ENCODE data around the gene TYW1.
"Not testable (repeated sequence)": the region's sequence is repeated elsewhere in the genome, so short reads cannot be mapped to it uniquely, and the experiment has no call there.

The TYW1 gene
- 34.6 to 44.3 (median 40.7) reads per million in 3 donors for total RNA-seq

GRCh38 chr7:66996444-66997191 lies at the start of gene TYW1:
Gene TYW1 (plus strand): TSS chr7:66996833. CDS start chr7:66996979, 146 bp downstream.
- peak within 1 kb of the TSS; percentile 70 for H3K27ac ChIP-seq (ENCODE audit: insufficient read depth, low read length, poor library complexity, severe bottlenecking)
- DNase-seq: peak; percentile 97 to 98 (median 98)
- not testable (repeated sequence) for H3K27me3 ChIP-seq (replicated peaks; ENCODE audit: control insufficient read depth, insufficient read depth, low read length, poor library complexity, severe bottlenecking); H3K9me3 ChIP-seq (ENCODE audit: control insufficient read depth, low read length); H3K4me1 ChIP-seq (ENCODE audit: control insufficient read depth, insufficient read depth, low read length, poor library complexity, severe bottlenecking)
- H3K4me3 ChIP-seq (ENCODE audit: insufficient read depth, low read depth, low read length, poor library complexity, severe bottlenecking): peak within 1 kb of the TSS; percentile 77
- peaks cover 20% of the 10 kb centered on the region for H3K36me3 ChIP-seq (ENCODE audit: control insufficient read depth, insufficient read depth, low read length)

- Histone ChIP-seq H3K4me3 (ENCODE audit: insufficient read depth, low read depth, low read length, poor library complexity, severe bottlenecking) (no peak overlapping the region), H3K27me3 (replicated peaks; ENCODE audit: control insufficient read depth, insufficient read depth, low read length, poor library complexity, severe bottlenecking) (no peaks in the 10 kb centered on the region), H3K36me3 (ENCODE audit: control insufficient read depth, insufficient read depth, low read length) (peaks cover 64% of the 10 kb centered on the region), H3K27ac (ENCODE audit: insufficient read depth, low read length, poor library complexity, severe bottlenecking) (no peak overlapping the region), H3K9me3 (ENCODE audit: control insufficient read depth, low read length) (no peaks in the 10 kb centered on the region), H3K4me1 (ENCODE audit: control insufficient read depth, insufficient read depth, low read length, poor library complexity, severe bottlenecking) (no peaks in the 10 kb centered on the region)
- DNase-seq: no peak
Measured at GRCh38 chr7:66948480-66949109, 48.0 kb upstream of the TYW1 start.

DNA sequence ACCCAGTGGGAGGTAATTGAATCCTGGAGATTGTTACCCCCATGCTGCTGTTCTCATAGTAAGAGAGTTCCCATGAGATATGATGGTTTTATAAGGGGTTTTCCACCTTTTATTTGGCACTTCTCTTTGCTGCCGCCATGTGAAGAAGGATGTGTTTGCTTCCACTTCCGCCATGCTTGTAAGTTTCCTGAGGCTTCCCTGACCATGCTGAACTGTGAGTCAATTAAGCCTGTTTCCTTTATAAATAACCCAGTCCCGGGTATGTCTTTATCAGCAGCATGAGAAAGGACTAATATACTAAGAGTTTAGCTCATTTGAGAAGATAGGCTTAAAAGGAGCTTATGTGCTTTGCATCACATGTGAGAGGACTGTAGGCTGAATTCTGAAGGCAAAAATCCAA lies 46.3 kb upstream of the TYW1 start:
- no peaks in the 10 kb centered on the region for H3K27me3 ChIP-seq (replicated peaks; ENCODE audit: control insufficient read depth, insufficient read depth, low read length, poor library complexity, severe bottlenecking)
- H3K4me1 ChIP-seq (ENCODE audit: control insufficient read depth, insufficient read depth, low read length, poor library complexity, severe bottlenecking): no peaks in the 10 kb centered on the region
- H3K4me3 ChIP-seq (ENCODE audit: insufficient read depth, low read depth, low read length, poor library complexity, severe bottlenecking): no peak overlapping the region
- DNase-seq: no peak
- peaks cover 66% of the 10 kb centered on the region for H3K36me3 ChIP-seq (ENCODE audit: control insufficient read depth, insufficient read depth, low read length)
- H3K27ac ChIP-seq (ENCODE audit: insufficient read depth, low read length, poor library complexity, severe bottlenecking): no peak overlapping the region
- H3K9me3 ChIP-seq (ENCODE audit: control insufficient read depth, low read length): no peaks in the 10 kb centered on the region

- H3K27ac ChIP-seq (ENCODE audit: insufficient read depth, low read length, poor library complexity, severe bottlenecking): no peak overlapping the region
- H3K36me3 ChIP-seq (ENCODE audit: control insufficient read depth, insufficient read depth, low read length): peaks cover 67% of the 10 kb centered on the region
- no peaks in the 10 kb centered on the region for H3K9me3 ChIP-seq (ENCODE audit: control insufficient read depth, low read length)
- H3K4me3 ChIP-seq (ENCODE audit: insufficient read depth, low read depth, low read length, poor library complexity, severe bottlenecking): no peak overlapping the region
- no peaks in the 10 kb centered on the region for H3K4me1 ChIP-seq (ENCODE audit: control insufficient read depth, insufficient read depth, low read length, poor library complexity, severe bottlenecking)
- no peak for DNase-seq
- H3K27me3 ChIP-seq (replicated peaks; ENCODE audit: control insufficient read depth, insufficient read depth, low read length, poor library complexity, severe bottlenecking): no peaks in the 10 kb centered on the region
Measured at GRCh38 chr7:66950763-66951162, 45.9 kb upstream of the TYW1 start.

- H3K4me1 ChIP-seq (ENCODE audit: control insufficient read depth, insufficient read depth, low read length, poor library complexity, severe bottlenecking): no peaks in the 10 kb centered on the region
- peaks cover 72% of the 10 kb centered on the region for H3K36me3 ChIP-seq (ENCODE audit: control insufficient read depth, insufficient read depth, low read length)
- no peak for DNase-seq
- no peaks in the 10 kb centered on the region for H3K9me3 ChIP-seq (ENCODE audit: control insufficient read depth, low read length)
- no peak overlapping the region for H3K4me3 ChIP-seq (ENCODE audit: insufficient read depth, low read depth, low read length, poor library complexity, severe bottlenecking)
- no peak overlapping the region for H3K27ac ChIP-seq (ENCODE audit: insufficient read depth, low read length, poor library complexity, severe bottlenecking)
- H3K27me3 ChIP-seq (replicated peaks; ENCODE audit: control insufficient read depth, insufficient read depth, low read length, poor library complexity, severe bottlenecking): no peaks in the 10 kb centered on the region
Measured at GRCh38 chr7:66952343-66953043, 44.1 kb upstream of the TYW1 start.

GRCh38 chr7:66953044-66953427 lies 43.6 kb upstream of the TYW1 start:
- no peaks in the 10 kb centered on the region for H3K27me3 ChIP-seq (replicated peaks; ENCODE audit: control insufficient read depth, insufficient read depth, low read length, poor library complexity, severe bottlenecking)
- H3K36me3 ChIP-seq (ENCODE audit: control insufficient read depth, insufficient read depth, low read length): peaks cover 71% of the 10 kb centered on the region
- H3K4me3 ChIP-seq (ENCODE audit: insufficient read depth, low read depth, low read length, poor library complexity, severe bottlenecking): no peak overlapping the region
- H3K4me1 ChIP-seq (ENCODE audit: control insufficient read depth, insufficient read depth, low read length, poor library complexity, severe bottlenecking): no peaks in the 10 kb centered on the region
- H3K9me3 ChIP-seq (ENCODE audit: control insufficient read depth, low read length): no peaks in the 10 kb centered on the region
- DNase-seq: no peak
- no peak overlapping the region for H3K27ac ChIP-seq (ENCODE audit: insufficient read depth, low read length, poor library complexity, severe bottlenecking)

GRCh38 chr7:66957595-66958290 lies 38.9 kb upstream of the TYW1 start:
- no peaks in the 10 kb centered on the region for H3K4me1 ChIP-seq (ENCODE audit: control insufficient read depth, insufficient read depth, low read length, poor library complexity, severe bottlenecking)
- H3K27me3 ChIP-seq (replicated peaks; ENCODE audit: control insufficient read depth, insufficient read depth, low read length, poor library complexity, severe bottlenecking): no peaks in the 10 kb centered on the region
- no peak for DNase-seq
- H3K36me3 ChIP-seq (ENCODE audit: control insufficient read depth, insufficient read depth, low read length): peaks cover 43% of the 10 kb centered on the region
- H3K27ac ChIP-seq (ENCODE audit: insufficient read depth, low read length, poor library complexity, severe bottlenecking): no peak overlapping the region
- no peak overlapping the region for H3K4me3 ChIP-seq (ENCODE audit: insufficient read depth, low read depth, low read length, poor library complexity, severe bottlenecking)
- no peaks in the 10 kb centered on the region for H3K9me3 ChIP-seq (ENCODE audit: control insufficient read depth, low read length)

GRCh38 chr7:66958538-66959350 lies 37.9 kb upstream of the TYW1 start:
- Histone ChIP-seq H3K4me3 (ENCODE audit: insufficient read depth, low read depth, low read length, poor library complexity, severe bottlenecking) (no peak overlapping the region), H3K36me3 (ENCODE audit: control insufficient read depth, insufficient read depth, low read length) (peaks cover 36% of the 10 kb centered on the region), H3K27me3 (replicated peaks; ENCODE audit: control insufficient read depth, insufficient read depth, low read length, poor library complexity, severe bottlenecking) (no peaks in the 10 kb centered on the region), H3K27ac (ENCODE audit: insufficient read depth, low read length, poor library complexity, severe bottlenecking) (no peak overlapping the region), H3K4me1 (ENCODE audit: control insufficient read depth, insufficient read depth, low read length, poor library complexity, severe bottlenecking) (no peaks in the 10 kb centered on the region), H3K9me3 (ENCODE audit: control insufficient read depth, low read length) (no peaks in the 10 kb centered on the region)
- no peak for DNase-seq

DNA sequence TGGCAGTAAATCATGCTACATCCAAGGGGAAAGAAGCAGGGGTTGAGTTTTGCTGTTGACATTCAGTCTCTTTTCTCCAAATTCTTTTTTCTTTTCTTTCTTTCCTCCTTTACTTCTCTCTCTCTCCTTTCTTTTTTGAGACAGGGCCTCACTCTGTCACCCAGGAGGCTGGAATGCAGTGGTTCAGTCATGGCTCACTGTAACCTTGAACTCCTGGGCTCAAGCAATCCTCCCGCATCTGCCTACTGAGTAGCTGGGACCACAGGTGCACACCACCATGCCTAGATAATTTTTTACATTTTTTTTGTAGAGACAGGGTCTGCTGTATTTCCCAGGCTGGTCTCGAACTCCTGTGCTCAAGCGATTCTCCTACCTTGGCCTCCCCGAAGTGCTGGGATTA lies 36.4 kb upstream of the TYW1 start:
- no peak overlapping the region for H3K4me3 ChIP-seq (ENCODE audit: insufficient read depth, low read depth, low read length, poor library complexity, severe bottlenecking)
- no peak overlapping the region for H3K27ac ChIP-seq (ENCODE audit: insufficient read depth, low read length, poor library complexity, severe bottlenecking)
- no peak for DNase-seq
- peaks cover 26% of the 10 kb centered on the region for H3K36me3 ChIP-seq (ENCODE audit: control insufficient read depth, insufficient read depth, low read length)
- no peaks in the 10 kb centered on the region for H3K9me3 ChIP-seq (ENCODE audit: control insufficient read depth, low read length)
- H3K4me1 ChIP-seq (ENCODE audit: control insufficient read depth, insufficient read depth, low read length, poor library complexity, severe bottlenecking): no peaks in the 10 kb centered on the region
- H3K27me3 ChIP-seq (replicated peaks; ENCODE audit: control insufficient read depth, insufficient read depth, low read length, poor library complexity, severe bottlenecking): no peaks in the 10 kb centered on the region
